Thymus (tissue), 11 donors: Measurements from ENCODE around the gene AFF4. TPM values are rescaled to one million over a fixed set of nuclear protein-coding genes. Genes with fewer than 3 reads are reported as not detected.
A peak's percentile ranks its signal among the peaks of the same experiment; 100 is the strongest.
"Not testable (repeated sequence)": the region's sequence is repeated elsewhere in the genome, so short reads cannot be mapped to it uniquely, and the experiment has no call there.

Experiments
- DNase-seq, 9 donors: peaks; one replicate each; pipeline ENCODE4 v3.0.0-alpha.2; 2013; ENCODE audit warnings: low spot score in 9 of 9, low read depth in 6 of 9, missing footprints in 1 of 9
- H3K27ac ChIP-seq, 2 donors: one replicate each; pipeline ENCODE4 v1.5.1; 2013; ENCODE audit warnings: control low read depth in 1 of 2, low read depth in 1 of 2, low read length in 1 of 2, mild to moderate bottlenecking in 1 of 2, moderate library complexity in 1 of 2
- H3K27me3 ChIP-seq, 2 donors: one replicate each; pipeline ENCODE4 v1.5.1; 2013; ENCODE audit warnings: low read length in 1 of 2; ENCODE audit not compliant: control insufficient read depth in 2 of 2, insufficient read depth in 1 of 2
- H3K36me3 ChIP-seq, 2 donors: one replicate each; pipeline ENCODE4 v1.5.1; 2013; ENCODE audit warnings: low read length in 1 of 2, mild to moderate bottlenecking in 1 of 2, moderate library complexity in 1 of 2; ENCODE audit not compliant: control insufficient read depth in 2 of 2, insufficient read depth in 2 of 2
- H3K4me1 ChIP-seq, 2 donors: one replicate each; pipeline ENCODE4 v1.5.1; 2013; ENCODE audit warnings: low read length in 2 of 2; ENCODE audit not compliant: control insufficient read depth in 2 of 2, insufficient read depth in 2 of 2
- H3K4me3 ChIP-seq, 2 donors: one replicate each; pipeline ENCODE4 v1.5.1; 2013; ENCODE audit warnings: low read length in 2 of 2, control low read depth in 1 of 2, mild to moderate bottlenecking in 1 of 2
- H3K9me3 ChIP-seq, 2 donors: one replicate each; pipeline ENCODE4 v1.5.1; 2013; ENCODE audit warnings: low read length in 1 of 2, mild to moderate bottlenecking in 1 of 2; ENCODE audit not compliant: control insufficient read depth in 2 of 2, insufficient read depth in 1 of 2
- WGBS: extraction: QIAGEN DNeasy Blood & Tissue Kit; methylation state at CpG from one replicate; pipeline ENCODE4 v1.1.7; 2013; 5-methylcytosine and 5-hydroxymethylcytosine counted together
- polyA plus RNA-seq: library from polyadenylated mRNA; stranded (reverse); fragments of 200-250 nt; gene quantifications from one replicate; pipeline ENCODE4 v1.2.3, GENCODE V29; 2013
- total RNA-seq: library from RNA; stranded (reverse); fragments of 120-200 nt; gene quantifications from one replicate; pipeline ENCODE4 v1.2.4, GENCODE V29; 2013
- donor health status: healthy.

The AFF4 gene
- total and polyA plus RNA-seq, 2 donors = 14.7 to 15.6 TPM

DNA sequence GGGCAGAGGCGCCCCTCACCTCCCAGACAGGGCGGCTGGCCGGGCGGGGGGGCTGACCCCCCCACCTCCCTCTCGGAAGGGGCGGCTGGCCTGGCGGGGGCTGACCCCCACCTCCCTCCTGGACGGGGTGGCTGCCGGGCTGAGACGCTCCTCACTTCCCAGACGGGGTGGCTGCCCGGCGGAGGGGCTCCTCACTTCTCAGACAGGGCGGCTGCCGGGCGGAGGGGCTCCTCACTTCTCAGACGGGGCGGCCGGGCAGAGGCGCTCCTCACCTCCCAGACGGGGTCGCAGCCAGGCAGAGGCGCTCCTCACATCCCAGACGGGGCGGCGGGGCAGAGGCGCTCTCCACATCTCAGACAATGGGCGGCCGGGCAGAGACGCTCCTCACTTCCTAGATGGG, 19.5 kb upstream of the AFF4 start:
- H3K4me1 ChIP-seq, H3K9me3 ChIP-seq: not testable (repeated sequence)
- WGBS = 97% methylated on average over 27 of the region's 30 CpGs

DNA sequence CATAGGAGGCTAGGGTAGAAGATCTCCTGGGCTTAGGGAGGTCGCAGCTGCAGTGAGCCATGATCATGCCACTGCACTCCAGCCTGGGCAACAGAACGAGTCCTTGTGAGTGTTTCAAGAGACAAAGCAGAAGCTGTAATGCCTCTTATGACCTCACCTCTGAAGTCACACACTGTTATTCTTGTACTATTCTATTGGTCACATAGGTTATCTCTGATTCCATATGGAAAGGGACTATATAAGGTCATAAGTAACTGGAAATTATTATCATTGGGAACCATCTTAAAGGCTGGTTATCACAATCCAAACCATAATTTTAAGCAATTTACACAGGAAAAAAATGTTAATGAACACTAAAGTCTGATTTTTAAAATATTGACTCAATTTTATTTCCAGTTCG, 17.9 kb upstream of the AFF4 start:
- Histone ChIP-seq H3K27me3 (no peaks in the 10 kb centered on the region), H3K4me1 (no peaks in the 10 kb centered on the region), H3K9me3 (peaks cover 0 to 8% of the 10 kb centered on the region in 2 donors), H3K4me3 (no peak overlapping the region), H3K27ac (no peak overlapping the region), H3K36me3 (no peaks in the 10 kb centered on the region)
- DNase-seq = no peak
- WGBS = 94% methylated on average over 3 of the region's 3 CpGs

More for the DNA sequence above, 19.5 kb upstream of the AFF4 start:
- DNase-seq, H3K27me3 ChIP-seq, H3K36me3 ChIP-seq, H3K4me3 ChIP-seq, H3K27ac ChIP-seq: not testable (repeated sequence)

DNA sequence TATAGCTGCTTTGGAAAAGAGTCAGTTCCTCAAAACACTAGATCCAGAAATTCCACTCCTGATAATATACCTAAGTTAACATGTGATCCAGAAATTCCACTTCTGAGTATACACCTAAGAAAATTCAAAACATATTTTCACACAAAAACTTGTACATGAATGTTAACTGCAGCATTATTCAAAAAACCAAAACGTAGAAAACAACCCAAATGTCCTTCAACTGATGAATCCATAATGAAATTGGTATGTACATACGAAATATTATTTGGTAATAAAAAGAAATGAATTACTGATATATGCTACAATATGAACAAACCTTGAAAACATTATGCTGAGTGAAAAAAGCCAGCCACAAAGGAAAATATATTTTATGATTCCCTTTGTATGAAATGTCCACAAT, 16.5 kb upstream of the AFF4 start:
- Histone ChIP-seq H3K4me3 (no peak overlapping the region), H3K36me3 (no peaks in the 10 kb centered on the region), H3K27me3 (no peaks in the 10 kb centered on the region), H3K4me1 (no peaks in the 10 kb centered on the region), H3K27ac (no peak overlapping the region), H3K9me3 (peaks cover 0 to 8% of the 10 kb centered on the region in 2 donors)
- no peak for DNase-seq
- WGBS = 82% methylated on average over 2 of the region's 2 CpGs

DNA sequence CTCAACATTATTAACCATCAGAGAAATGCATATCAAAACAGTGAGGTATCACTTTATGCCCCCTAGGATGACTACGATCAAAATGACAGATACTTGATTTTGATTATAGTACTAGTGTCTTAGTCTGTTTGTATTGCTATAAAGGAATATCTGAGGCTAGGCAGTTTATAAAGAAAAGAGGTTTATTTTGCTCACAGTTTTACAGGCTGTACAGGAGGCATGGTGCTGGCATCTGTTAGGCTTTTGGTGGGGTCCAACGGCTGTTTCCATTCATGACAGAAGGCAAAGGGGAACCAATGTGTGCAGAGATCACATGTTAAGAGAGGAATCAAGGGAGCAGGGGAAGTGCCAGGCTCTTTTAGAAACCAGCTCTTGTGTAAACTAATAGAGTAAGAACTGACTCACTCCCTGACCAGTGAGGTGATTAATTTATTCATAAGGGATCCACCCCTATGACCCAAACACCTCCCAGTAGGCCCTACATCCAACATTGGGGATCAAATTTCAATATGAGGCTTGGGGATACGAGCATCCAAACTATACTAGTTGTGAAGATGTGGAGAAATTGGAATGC, 16.0 kb upstream of the AFF4 start:
- no peak overlapping the region for H3K4me3 ChIP-seq
- H3K27me3 ChIP-seq = no peaks in the 10 kb centered on the region
- DNase-seq = no peak
- WGBS = 89% methylated on average over 3 of the region's 3 CpGs
- no peaks in the 10 kb centered on the region for H3K4me1 ChIP-seq
- H3K36me3 ChIP-seq = no peaks in the 10 kb centered on the region
- H3K9me3 ChIP-seq = peaks cover 0 to 8% of the 10 kb centered on the region in 2 donors
- no peak overlapping the region for H3K27ac ChIP-seq

DNA sequence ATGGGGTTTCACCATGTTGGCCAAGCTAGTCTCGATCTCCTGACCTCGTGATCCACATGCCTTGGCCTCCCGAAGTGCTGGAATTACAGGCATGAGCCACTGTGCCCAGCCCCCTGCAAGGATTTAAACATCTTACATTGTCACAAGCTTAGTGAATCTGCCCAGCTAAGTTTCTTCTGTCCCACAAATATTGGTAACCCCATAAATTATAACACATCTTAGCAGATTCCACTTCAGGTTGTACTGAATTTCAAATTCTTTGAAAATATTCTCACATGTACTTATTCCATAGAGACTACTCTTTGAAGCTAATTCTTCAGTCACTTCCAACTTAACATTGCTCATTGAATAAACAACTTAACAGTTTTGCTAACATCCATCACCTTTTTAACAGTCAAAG, 13.4 kb upstream of the AFF4 start:
- no peak for DNase-seq
- Histone ChIP-seq H3K9me3 (peaks cover 0 to 8% of the 10 kb centered on the region in 2 donors), H3K27ac (no peak overlapping the region), H3K36me3 (no peaks in the 10 kb centered on the region), H3K4me3 (no peak overlapping the region), H3K4me1 (no peaks in the 10 kb centered on the region), H3K27me3 (no peaks in the 10 kb centered on the region)
- WGBS = 95% methylated on average over 3 of the region's 3 CpGs

DNA sequence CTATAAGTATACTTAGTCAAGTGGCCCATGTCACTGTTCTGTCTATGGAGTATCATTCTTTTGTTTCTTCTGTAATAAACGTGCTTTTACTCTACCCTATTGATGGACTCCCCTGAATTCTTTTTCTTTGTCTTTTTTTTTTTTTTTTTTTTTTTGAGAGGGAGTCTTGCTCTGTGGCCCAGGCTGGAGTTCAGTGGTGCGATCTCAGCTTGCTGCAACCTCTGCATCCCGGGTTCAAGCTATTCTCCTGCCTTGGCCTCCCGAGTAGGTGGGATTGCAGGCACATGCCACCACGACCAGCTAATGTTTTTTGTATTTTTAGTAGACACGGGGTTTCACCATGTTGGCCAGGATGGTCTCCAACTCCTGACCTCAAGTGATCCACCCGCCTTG, 9.0 kb upstream of the AFF4 start:
- H3K4me3 ChIP-seq, H3K36me3 ChIP-seq, H3K4me1 ChIP-seq, H3K9me3 ChIP-seq, H3K27me3 ChIP-seq, H3K27ac ChIP-seq, DNase-seq: not testable (repeated sequence)
- WGBS = 96% methylated on average over 7 of the region's 7 CpGs

DNA sequence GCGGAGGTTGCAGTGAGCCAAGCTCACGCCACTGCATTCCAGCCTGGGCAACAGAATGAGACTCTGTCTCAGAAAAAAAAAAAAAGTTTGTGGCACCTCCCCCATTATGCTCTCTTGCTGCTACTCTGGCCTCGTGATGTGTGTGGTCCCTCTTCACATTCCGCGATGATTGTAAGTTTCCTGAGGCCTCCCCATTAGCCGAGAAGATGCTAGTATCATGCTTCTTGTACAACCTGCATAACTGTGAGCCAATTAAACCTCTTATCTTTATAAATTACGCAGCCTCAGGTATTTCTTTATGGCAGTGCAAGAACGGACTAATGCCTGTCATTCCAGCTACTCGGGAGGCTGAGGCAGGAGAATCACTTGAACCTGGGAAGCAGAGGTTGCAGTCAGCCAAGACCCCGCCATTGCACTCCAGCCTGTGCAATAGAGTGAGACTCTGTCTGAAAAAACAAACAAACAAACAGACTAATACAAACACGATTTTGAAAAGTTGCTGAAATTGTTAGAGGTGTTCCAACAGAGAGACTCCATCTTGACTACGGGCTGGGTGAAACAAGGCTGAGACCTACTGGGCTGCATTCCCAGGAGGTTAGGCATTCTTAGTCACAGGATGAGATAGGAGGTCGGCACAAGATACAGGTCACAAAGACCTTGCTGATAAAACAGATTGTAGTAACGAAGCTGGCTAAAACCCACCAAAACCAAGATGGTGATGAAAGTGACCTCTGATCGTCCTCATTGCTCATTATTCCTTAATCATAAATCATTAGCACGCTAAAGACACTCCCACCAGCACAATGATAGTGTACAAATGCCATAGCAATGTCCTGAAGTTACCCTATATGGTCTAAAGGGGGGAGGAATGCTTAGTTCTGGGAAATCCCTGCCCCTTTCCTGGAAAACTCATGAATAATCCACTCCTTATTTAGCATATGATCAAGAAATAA, 8.3 kb upstream of the AFF4 start:
- WGBS = 93% methylated on average over 16 of the region's 16 CpGs
- Histone ChIP-seq H3K4me1 (no peaks in the 10 kb centered on the region), H3K36me3 (no peaks in the 10 kb centered on the region), H3K27me3 (no peaks in the 10 kb centered on the region), H3K27ac (no peak overlapping the region), H3K4me3 (no peak overlapping the region), H3K9me3 (no peaks in the 10 kb centered on the region)
- no peak for DNase-seq

DNA sequence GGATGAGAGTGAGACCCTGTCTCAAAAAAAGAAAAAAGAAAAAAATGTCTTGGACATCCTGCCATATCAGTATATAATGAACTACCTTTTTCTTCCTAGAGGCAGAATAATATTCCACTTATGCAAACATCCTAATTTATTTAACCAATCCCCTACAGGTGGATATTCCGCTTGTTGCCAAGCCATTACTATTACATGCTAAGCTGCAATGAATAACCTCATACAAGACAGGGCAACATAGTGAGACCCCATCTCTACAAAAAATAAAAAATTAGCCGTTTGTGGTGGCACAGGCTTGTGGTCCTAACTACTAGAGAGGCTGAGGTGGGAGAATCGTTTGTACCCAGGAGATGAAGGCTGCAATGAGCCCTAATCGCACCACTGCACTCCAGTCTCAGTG, 1.7 kb upstream of the AFF4 start:
- WGBS = 95% methylated on average over 4 of the region's 4 CpGs

DNA sequence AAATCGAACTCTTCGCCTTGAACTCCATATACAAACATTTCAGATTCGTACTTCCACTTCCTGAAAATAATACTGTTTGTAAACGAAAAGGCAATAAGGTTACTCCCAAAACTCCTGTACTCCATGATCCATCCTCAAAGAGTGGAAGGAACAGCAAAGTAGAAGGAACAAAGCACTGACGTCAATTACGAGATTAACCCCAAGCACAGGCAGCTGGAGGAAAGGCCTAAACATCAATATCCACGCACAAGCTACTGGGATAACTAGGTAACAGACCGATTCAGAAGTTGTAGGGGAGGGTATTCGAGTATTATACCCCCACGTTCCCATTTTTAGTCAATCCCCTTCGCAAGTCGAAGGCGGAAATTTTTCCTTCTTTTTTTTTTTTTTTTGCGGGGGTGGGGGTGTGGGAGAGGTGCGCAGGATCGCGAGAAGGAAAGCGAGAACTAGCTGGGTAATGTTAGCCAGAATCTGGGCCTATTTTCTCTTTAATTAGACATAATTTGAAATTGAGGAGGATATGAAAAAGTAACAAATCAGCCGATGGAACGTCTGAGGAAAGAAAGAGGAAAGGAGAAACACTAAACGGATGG, 909 bp downstream of the AFF4 start:
- WGBS = under 1% methylated on average over 21 of the region's 21 CpGs
- Histone ChIP-seq H3K27me3 (no peaks in the 10 kb centered on the region), H3K9me3 (no peaks in the 10 kb centered on the region), H3K4me3 (peak overlapping the region; percentile 82 to 98), H3K36me3 (peaks cover 0 to 4% of the 10 kb centered on the region in 2 donors), H3K4me1 (peaks cover 5 to 8% of the 10 kb centered on the region in 2 donors), H3K27ac (peak overlapping the region; percentile 92 to 95)
- peak; percentile 19 to 72 (median 38) for DNase-seq

More for the DNA sequence above, 1.7 kb upstream of the AFF4 start:
- DNase-seq = no peak
- Histone ChIP-seq H3K27me3 (no peaks in the 10 kb centered on the region), H3K36me3 (no peaks in the 10 kb centered on the region), H3K4me3 (no peak overlapping the region), H3K4me1 (peaks cover 5 to 8% of the 10 kb centered on the region in 2 donors), H3K27ac (no peak overlapping the region), H3K9me3 (no peaks in the 10 kb centered on the region)
